ENCODE measurements around the gene MFN1. TPM values are rescaled to one million over a fixed set of nuclear protein-coding genes. Genes with fewer than 3 reads are reported as not detected.
A peak's percentile ranks its signal among the peaks of the same experiment; 100 is the strongest.

The MFN1 gene
- total RNA-seq, 4 donors from 2014 or later = 32.7 to 97.0 (median 39.5) TPM

GRCh38 chr3:179321668-179322285 lies 25.7 kb upstream of the MFN1 start:
- Histone ChIP-seq H3K9me3 (no peaks in the 10 kb centered on the region), H3K27me3 (no peaks in the 10 kb centered on the region), H3K36me3 (no peaks in the 10 kb centered on the region), H3K27ac (peak overlapping the region; percentile 98), H3K4me1 (peaks cover 28% of the 10 kb centered on the region), H3K4me3 (peak overlapping the region; percentile 95)
- 39% methylated on average over 10 of the region's 10 CpGs for WGBS
- no peak for TF ChIP-seq POLR2A (IDR thresholded peaks at IDR 0.05)
- TF ChIP-seq POLR2AphosphoS5 (IDR thresholded peaks at IDR 0.05) = no peak
- TF ChIP-seq CTCF (IDR thresholded peaks at IDR 0.05) = no peak
- no peak for TF ChIP-seq EP300 (IDR thresholded peaks at IDR 0.05)
- no peak for DNase-seq (ENCODE audit: low spot score in 2 of 2)

- peak; percentile 63 to 91 for TF ChIP-seq CTCF (IDR thresholded peaks at IDR 0.05)
- TF ChIP-seq POLR2AphosphoS5 (IDR thresholded peaks at IDR 0.05) = no peak
- TF ChIP-seq POLR2A (IDR thresholded peaks at IDR 0.05) = peak; percentile 10 to 65
- no peak for TF ChIP-seq EP300 (IDR thresholded peaks at IDR 0.05)
- Histone ChIP-seq H3K27ac (peak within 1 kb of the TSS; percentile 98), H3K27me3 (no peaks in the 10 kb centered on the region), H3K9me3 (no peaks in the 10 kb centered on the region), H3K4me1 (peaks cover 28% of the 10 kb centered on the region), H3K4me3 (peak within 1 kb of the TSS; percentile 95), H3K36me3 (no peaks in the 10 kb centered on the region)
- under 1% methylated on average over 30 of the region's 75 CpGs for WGBS
- peak; percentile 84 to 87 for DNase-seq (ENCODE audit: low spot score in 2 of 2)
Measured at GRCh38 chr3:179322286-179323196, 25.0 kb upstream of the MFN1 start, which contains the start of gene ZNF639. Gene ZNF639, plus strand, starts transcription at chr3:179323031. Its CDS starts 5,263 bp downstream, at chr3:179328294.

GRCh38 chr3:179323197-179324110 lies 24.1 kb upstream of the MFN1 start:
- peak; percentile 84 to 86 for DNase-seq (ENCODE audit: low spot score in 2 of 2)
- Histone ChIP-seq H3K27ac (peak overlapping the region; percentile 98), H3K4me1 (peaks cover 28% of the 10 kb centered on the region), H3K36me3 (peaks cover 4% of the 10 kb centered on the region), H3K9me3 (no peaks in the 10 kb centered on the region), H3K27me3 (no peaks in the 10 kb centered on the region), H3K4me3 (peak overlapping the region; percentile 95)
- TF ChIP-seq EP300 (IDR thresholded peaks at IDR 0.05) (no peak), CTCF (IDR thresholded peaks at IDR 0.05) (no peak), POLR2AphosphoS5 (IDR thresholded peaks at IDR 0.05) (no peak), POLR2A (IDR thresholded peaks at IDR 0.05) (no peak)
- WGBS = under 1% methylated on average over 22 of the region's 81 CpGs

- DNase-seq (ENCODE audit: low spot score in 2 of 2) = no peak
- Histone ChIP-seq H3K27ac (peak overlapping the region; percentile 98), H3K27me3 (no peaks in the 10 kb centered on the region), H3K9me3 (no peaks in the 10 kb centered on the region), H3K4me3 (peak overlapping the region; percentile 95), H3K36me3 (peaks cover 12% of the 10 kb centered on the region), H3K4me1 (peaks cover 28% of the 10 kb centered on the region)
- 6% methylated on average over 8 of the region's 8 CpGs for WGBS
- TF ChIP-seq POLR2AphosphoS5 (IDR thresholded peaks at IDR 0.05) (no peak), EP300 (IDR thresholded peaks at IDR 0.05) (no peak), POLR2A (IDR thresholded peaks at IDR 0.05) (no peak), CTCF (IDR thresholded peaks at IDR 0.05) (no peak)
Measured at GRCh38 chr3:179324270-179324754, 23.2 kb upstream of the MFN1 start.

Data from suprapubic skin (tissue), 4 donors.